HG02943 (cell line): Measurements from ENCODE around the gene CACNA2D3.

Experiments
- ATAC-seq: cut with Tn5 transposase; IDR thresholded peaks from one replicate; pipeline ENCODE4 v1.9.1; 2021; ENCODE audit warnings: mild to moderate bottlenecking, low read depth, moderate library complexity; ENCODE audit not compliant: unreplicated experiment

Gene CACNA2D3

DNA sequence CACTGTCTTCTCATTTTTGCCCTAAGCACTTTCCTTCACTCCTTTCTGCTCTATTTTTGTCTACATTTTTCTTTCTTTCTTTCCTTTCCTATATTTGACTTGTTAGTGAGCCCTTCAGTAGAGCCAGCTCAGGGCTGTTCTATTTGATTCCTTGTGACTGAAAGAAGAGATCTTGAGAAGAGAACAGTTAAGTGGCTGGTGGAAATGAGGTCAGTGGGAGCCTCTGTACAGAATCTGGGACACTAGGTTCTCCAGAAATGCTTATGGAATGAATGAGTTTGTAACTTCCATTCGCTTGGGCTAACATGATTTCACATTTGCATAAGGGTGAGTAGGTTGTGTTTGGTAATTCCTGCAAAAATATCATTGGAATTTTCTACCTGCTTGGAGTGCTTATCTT, 45.6 kb downstream of the CACNA2D3 start:
- no peak for ATAC-seq

GRCh38 chr3:54168451-54168850, 46.1 kb downstream of the CACNA2D3 start:
- no peak for ATAC-seq

GRCh38 chr3:54169524-54169923, 47.2 kb downstream of the CACNA2D3 start:
- no peak for ATAC-seq

DNA sequence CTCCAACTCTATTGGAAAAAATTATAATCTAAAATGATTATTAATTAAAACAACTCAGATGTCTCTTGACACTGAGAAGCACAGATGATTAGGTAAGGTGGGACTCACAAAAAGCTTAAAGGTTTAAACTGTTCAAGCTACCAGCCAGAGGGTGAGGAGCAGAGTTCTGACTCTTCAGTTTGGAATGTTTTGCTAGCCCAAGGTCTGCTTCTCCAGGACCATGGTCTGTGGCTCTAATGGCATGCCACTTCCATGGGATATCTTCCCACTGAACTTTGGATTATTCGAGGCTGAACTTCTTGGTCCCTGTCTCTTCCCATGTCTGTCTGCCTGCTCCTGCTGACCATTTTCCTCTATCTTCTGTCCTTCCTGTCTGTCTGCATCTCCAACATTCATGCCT, 49.2 kb downstream of the CACNA2D3 start:
- ATAC-seq: no peak

DNA sequence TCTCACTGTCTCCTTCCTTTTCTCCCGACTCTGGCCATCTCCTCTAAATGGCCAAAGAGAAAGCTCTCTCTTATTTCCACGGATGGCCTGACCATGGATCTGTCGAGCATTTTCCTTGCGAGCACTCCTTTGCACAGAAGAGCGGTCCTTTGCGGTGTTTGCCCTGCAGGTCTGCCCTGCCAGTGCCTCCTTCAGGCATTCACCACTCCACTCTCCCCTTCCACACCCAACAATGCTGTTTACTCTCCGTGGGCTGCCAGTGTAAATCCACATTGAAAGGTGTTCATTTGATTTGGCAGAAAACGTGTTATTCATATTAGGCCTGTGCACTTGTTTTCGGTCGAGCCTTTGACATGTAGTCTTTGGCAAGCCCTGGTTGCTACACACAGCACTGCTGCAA, 49.6 kb downstream of the CACNA2D3 start:
- no peak for ATAC-seq

DNA sequence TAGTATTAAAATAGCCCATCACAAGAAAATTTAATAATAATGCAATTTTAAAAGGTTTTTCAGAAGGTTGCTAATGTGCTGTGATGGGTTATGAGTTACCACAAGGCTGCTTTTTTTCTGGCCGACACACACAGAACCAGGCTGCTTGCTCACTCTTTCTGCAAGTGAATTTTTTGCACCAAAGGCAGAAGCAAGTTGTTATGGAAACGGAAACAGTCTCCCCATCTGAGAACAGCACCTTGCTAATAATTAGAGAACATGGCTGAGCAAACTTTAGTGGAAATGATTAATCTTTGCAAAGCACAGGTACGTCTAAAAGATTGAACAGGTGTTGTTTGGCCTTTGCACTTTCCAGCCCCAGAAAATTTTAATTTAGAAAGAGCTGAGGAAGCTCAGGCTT, 51.0 kb downstream of the CACNA2D3 start:
- no peak for ATAC-seq

DNA sequence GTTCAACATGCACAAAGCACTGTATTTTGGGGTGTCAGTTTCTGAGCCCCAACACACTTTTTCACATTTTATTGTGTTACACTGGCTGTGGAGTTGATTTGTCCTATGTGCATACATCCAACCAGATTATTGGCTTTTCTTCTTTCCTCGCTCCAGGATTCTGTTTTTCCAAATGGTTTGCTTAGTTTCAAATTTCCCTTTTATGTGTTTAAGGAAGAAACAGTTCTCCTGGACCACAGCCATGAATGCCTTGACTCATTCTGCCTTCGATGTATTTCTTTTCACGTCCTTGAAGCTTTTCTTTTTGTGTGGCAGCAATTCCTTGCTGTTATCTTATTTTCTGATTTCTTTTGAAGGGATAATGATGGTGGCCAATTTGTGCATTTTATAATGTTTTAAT, 53.8 kb downstream of the CACNA2D3 start:
- no peak for ATAC-seq

GRCh38 chr3:54177816-54178215, 55.5 kb downstream of the CACNA2D3 start:
- ATAC-seq: no peak

GRCh38 chr3:54178376-54178775, 56.0 kb downstream of the CACNA2D3 start:
- no peak for ATAC-seq

GRCh38 chr3:54180921-54181320, 58.6 kb downstream of the CACNA2D3 start:
- no peak for ATAC-seq

DNA sequence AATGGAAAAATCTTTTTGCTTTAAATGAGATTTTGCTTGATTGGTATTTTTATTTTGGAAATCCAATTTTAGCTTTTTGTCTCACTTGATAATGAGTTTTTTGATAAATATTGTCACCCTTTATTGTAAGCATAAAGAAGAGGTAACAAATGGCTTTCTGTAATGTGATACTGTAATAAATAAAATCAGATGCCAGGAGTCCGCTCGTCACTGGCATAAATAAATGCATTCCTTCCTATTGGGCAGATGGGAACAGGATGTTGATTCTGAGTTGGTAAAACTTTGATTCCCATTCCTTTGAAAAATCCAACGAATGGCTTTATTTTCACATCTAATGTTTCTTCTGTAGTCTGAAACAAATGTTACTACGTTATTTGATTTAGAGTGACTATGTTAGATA, 59.9 kb downstream of the CACNA2D3 start:
- no peak for ATAC-seq

DNA sequence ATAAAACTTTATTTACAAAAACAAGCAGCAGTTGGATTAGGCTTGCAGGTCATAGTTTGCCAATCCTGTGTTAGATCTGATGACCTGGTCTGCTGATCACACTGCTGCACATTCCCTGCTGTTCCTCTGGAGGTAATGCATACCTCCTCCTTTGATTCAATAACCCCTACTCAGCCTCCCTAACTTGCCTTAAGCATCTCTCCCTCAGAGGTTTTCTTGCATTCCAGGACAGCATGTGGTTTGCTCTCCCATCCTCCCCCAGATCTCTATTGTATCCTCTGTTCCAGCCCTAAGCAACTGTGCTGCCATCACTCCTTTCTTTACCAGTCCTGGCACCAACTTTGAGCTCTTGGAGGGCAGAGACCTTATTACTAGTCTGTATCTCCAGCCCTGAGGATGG, 63.4 kb downstream of the CACNA2D3 start:
- ATAC-seq: no peak

GRCh38 chr3:54188176-54188791, 65.9 kb downstream of the CACNA2D3 start:
- no peak for ATAC-seq

- ATAC-seq: no peak
Observed at GRCh38 chr3:54191220-54191619, 68.9 kb downstream of the CACNA2D3 start.

DNA sequence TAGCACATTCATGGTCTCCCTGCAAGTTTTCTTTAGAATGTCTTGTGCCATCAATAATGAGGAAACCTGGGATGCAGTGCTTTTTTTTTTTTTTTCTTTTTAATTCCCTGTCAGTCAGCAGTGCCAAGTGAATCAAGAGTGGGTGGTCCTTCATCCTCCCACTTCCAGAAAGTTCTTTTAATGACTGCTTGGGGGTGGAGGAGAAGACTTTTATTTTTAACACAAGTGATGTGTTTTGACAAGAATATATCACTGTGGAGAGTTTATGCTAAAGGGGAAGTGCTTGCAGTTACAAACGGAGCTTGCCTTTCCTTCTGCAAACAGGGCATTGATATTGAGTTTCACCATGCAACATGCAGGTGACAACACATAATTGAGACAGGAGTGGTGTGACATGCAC, 69.7 kb downstream of the CACNA2D3 start:
- ATAC-seq: no peak

DNA sequence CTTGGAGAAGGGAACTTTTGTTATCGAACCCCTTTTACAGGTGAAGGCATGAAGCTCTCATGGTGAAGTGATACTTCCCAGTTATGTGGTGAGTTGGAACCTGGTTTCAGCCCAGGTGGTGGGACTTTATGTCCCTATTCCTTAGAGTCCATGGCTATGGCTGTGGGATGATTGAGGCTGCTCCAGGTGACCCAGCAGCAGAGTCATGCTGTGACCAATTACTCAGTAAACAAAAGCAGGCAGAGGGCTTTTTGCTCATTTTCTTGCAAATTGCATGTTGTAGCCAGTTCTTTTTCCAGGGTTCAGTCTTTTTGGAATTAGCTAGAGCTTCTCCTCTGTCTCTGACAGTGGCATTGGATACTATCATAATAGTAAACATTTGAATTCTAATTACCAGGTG, 70.7 kb downstream of the CACNA2D3 start:
- no peak for ATAC-seq

DNA sequence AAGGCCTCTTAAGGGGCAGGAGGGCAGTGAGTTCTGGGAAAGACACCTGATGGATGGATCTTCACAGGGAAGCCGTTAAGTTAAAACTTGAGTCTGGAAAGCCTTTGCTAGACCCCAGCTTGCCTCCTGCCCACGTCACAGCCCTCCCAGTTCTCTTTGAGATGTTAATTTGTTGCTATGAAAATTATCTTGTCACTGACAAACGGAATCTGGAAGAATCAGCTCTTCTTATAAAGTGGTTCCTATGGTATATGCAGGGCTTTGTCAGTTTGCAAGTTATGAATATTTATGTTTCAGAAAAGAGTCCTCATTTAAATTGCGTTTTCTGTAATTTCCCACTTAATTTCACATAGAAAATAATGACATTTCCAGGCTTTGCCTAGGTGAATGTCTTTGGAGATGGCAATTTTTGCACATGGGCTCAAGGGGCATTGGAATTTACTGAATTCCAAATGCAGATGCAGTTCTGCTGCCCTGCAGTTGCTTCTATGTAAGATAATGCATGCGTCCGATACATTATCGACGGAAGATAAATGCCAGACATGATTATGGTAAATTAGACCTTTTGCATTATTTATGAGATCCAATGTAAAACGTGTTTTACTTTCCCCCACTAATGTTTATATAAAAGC, 74.1 kb downstream of the CACNA2D3 start:
- ATAC-seq: no peak

DNA sequence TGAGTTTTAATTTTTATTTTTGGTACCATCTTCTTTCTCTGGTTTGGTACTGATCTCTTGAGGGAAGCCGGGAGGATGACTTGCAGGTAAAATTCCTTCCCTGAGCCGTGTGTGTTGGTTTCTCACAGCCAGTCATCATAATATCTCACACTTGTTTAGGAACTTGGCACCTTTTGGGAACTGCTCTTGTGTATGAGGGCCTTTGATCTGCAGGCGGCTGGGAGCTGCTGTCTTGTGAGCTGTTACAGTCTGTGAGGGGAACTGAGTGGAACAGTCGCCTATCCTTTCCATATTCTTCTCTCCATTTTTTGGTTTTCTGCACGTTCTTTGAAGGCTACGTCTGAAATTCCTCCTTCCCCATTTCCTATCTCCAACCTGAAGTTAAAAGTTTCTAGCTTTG, 75.2 kb downstream of the CACNA2D3 start:
- ATAC-seq: no peak

DNA sequence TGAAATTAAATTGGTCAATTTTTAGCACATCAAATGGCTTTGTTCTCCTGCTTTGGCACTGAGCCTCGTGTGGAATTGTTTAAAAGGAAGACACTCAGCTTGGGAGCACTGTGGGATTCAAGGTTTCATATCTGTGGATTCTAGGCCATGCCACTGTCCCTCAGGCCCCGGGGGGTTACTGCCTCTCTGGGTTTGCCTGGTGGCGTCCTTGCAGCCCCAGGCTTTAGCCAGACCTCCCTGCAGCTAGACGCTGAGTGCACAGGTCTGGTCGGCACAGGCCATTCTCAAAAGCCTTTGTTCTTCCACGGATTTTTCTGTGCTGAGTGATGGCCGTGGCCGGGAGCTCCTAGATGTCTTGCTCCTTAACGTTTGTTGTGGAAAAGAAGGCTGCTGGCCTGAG, 76.2 kb downstream of the CACNA2D3 start:
- no peak for ATAC-seq

DNA sequence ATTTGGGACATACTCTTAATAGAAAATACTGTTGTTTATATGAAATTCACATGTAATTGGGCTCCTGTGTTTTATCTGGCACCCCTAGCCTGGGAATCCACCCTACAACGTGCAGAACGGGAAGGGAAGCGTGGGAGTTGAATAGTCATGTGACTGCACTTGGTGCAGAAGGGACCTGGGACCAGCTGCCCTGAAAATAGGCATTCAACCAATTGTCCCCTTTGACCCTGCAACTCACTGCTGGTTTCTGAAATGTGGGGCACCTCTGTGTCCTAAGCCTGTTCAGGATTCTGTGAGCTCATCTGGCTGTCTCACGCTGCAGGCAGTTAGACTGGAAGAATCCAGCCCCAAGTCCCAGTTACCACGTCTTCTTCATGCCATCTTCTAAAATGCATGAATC, 79.7 kb downstream of the CACNA2D3 start:
- no peak for ATAC-seq

DNA sequence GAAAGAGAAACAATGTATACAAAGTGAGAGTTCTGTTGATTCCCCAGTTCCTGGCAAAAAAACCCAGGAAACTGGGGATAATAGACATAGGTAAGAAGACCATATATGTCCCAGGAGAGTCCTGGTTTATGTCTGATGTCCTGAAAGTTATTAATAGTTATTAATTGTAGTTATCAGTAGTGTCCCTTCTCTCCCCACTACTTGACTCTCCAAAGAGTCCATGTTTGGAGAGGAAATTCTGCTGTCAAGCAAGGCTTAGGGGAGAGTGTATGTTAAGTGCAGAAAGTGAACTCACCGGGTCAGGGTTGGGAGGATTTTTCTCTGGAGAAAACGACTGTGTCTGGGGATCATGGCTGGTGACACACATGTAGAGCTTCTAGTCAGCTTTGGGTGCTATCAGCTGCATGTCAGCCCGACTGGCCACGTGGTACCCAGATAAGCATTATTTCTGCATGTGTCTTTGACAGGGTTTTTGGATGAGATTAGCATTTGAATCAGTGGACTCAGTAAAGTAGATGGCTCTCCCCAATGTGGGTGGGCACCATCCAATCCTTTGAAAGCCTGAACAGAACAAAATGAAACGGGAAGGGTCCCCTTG, 80.4 kb downstream of the CACNA2D3 start:
- no peak for ATAC-seq

GRCh38 chr3:54206874-54207273, 84.5 kb downstream of the CACNA2D3 start:
- no peak for ATAC-seq
